Small intestine (tissue), 7 donors: ENCODE data around the gene GOLGA1. TPM values are rescaled to one million over a fixed set of nuclear protein-coding genes. Genes with fewer than 3 reads are reported as not detected.

Source experiments
- DNase-seq, 2 donors: peaks; one replicate each; pipeline versions ENCODE4 v3.0.0 to v3.0.0-alpha.2; 2013
- FAIRE-seq: peaks from 2 replicates; lab custom pipeline; 2012; peaks lifted over from hg19 to GRCh38; lab: Jason Lieb, UNC
- H3K27ac ChIP-seq, 3 donors: one replicate each; pipeline ENCODE4 v1.5.1; 2013; ENCODE audit warnings: low read length in 2 of 3, mild to moderate bottlenecking in 2 of 3, control low read depth in 1 of 3, inconsistent platforms in 1 of 3, low read depth in 1 of 3, moderate library complexity in 1 of 3
- H3K27me3 ChIP-seq, 3 donors: one replicate each; pipeline ENCODE4 v1.6.1; 2013; ENCODE audit warnings: low read length in 3 of 3, inconsistent platforms in 1 of 3; ENCODE audit not compliant: control insufficient read depth in 3 of 3, insufficient read depth in 3 of 3
- H3K36me3 ChIP-seq, 3 donors: one replicate each; pipeline ENCODE4 v1.6.1; 2013; ENCODE audit warnings: low read length in 3 of 3, inconsistent platforms in 1 of 3, low read depth in 1 of 3, mild to moderate bottlenecking in 1 of 3, moderate library complexity in 1 of 3; ENCODE audit not compliant: control insufficient read depth in 3 of 3, insufficient read depth in 2 of 3
- H3K4me1 ChIP-seq, 3 donors: one replicate each; pipeline ENCODE4 v1.6.1; 2013; ENCODE audit warnings: low read length in 2 of 3, inconsistent platforms in 1 of 3, low read depth in 1 of 3, mild to moderate bottlenecking in 1 of 3, moderate library complexity in 1 of 3; ENCODE audit not compliant: control insufficient read depth in 3 of 3, insufficient read depth in 2 of 3
- H3K4me3 ChIP-seq, 3 donors: one replicate each; pipeline ENCODE4 v1.5.1; 2013; ENCODE audit warnings: low read length in 3 of 3, control low read depth in 1 of 3, inconsistent platforms in 1 of 3, low read depth in 1 of 3, mild to moderate bottlenecking in 1 of 3, moderate library complexity in 1 of 3
- H3K9me3 ChIP-seq, 2 donors: one replicate each; pipeline ENCODE4 v1.6.1; 2013; ENCODE audit warnings: low read depth in 1 of 2, low read length in 1 of 2; ENCODE audit not compliant: control insufficient read depth in 2 of 2, insufficient read depth in 1 of 2
- WGBS, 3 donors: extraction: QIAGEN DNeasy Blood & Tissue Kit; methylation state at CpG; one replicate each; pipeline ENCODE4 v1.1.7; 2013; 5-methylcytosine and 5-hydroxymethylcytosine counted together
- polyA plus RNA-seq, 4 donors: library from polyadenylated mRNA; stranded (reverse) in 3 of 4; unstranded in 1 of 4; fragments of 200-250 nt in 3 of 4; fragments of 120-200 nt in 1 of 4; gene quantifications; one replicate each; pipeline versions ENCODE4 v1.2.1 to v1.2.3, GENCODE V29; 2013
- donor health status: healthy with polysubstance abuse.
- donor health status: control.
- donor health status: control.
- donor health status: Bipolar disorder and iron deficiency.
- donor health status: healthy.

The GOLGA1 gene
- polyA plus RNA-seq, 4 donors: 9.1 to 18.8 (median 14.5) TPM

GRCh38 chr9:124828489-124829333 is 112.2 kb downstream of the GOLGA1 start:
- Histone ChIP-seq H3K27me3 (no peaks in the 10 kb centered on the region), H3K4me3 (no peak overlapping the region), H3K27ac (no peak overlapping the region), H3K36me3 (no peaks in the 10 kb centered on the region), H3K4me1 (peaks cover 0 to 5% (median 0%) of the 10 kb centered on the region in 3 donors), H3K9me3 (peaks cover 0 to 5% of the 10 kb centered on the region in 2 donors)
- whole genome bisulfite sequencing, 3 donors: 22 to 34% (median 30%) methylated on average over 2 of the region's 2 CpGs
- FAIRE-seq: no peak
- no peak for DNase-seq

Other genes starting within 250 kb of the GOLGA1 start
- 1 to 10 TPM; 2.3 to 6.0 (median 4.0) TPM for gene NR6A1, start 169.8 kb downstream of the GOLGA1 start, polyA plus RNA-seq
- 1 to 10 TPM in 2 of 4 donors, under 1 TPM in 2; 0.22 to 6.3 (median 1.9) TPM for gene OLFML2A, start 163.9 kb downstream of the GOLGA1 start, polyA plus RNA-seq
- gene WDR38, start 87.6 kb downstream of the GOLGA1 start, polyA plus RNA-seq: not detected
- gene RPL35, start 79.1 kb downstream of the GOLGA1 start, polyA plus RNA-seq: 1,000 to 10,000 TPM; 1,602 to 5,100 (median 2,807) TPM
- gene ARPC5L, start 79.0 kb downstream of the GOLGA1 start, polyA plus RNA-seq: 10 to 100 TPM; 38.9 to 55.7 (median 53.6) TPM
- 1 to 10 TPM in 2 of 4 donors, under 1 TPM in 2; under 0.01 to 7.2 (median 0.69) TPM for gene SCAI, start 202.4 kb upstream of the GOLGA1 start, polyA plus RNA-seq
- 10 to 100 TPM; 22.6 to 31.5 (median 24.3) TPM for gene PPP6C, start 248.7 kb upstream of the GOLGA1 start, polyA plus RNA-seq